Activated T-cell treated with anti-CD3 and anti-CD28 coated beads for 48 hours (primary cell): ENCODE data around the gene HIVEP3.

Experiments used
- DNase-seq: peaks from one replicate; pipeline ENCODE4 v3.0.0-alpha.2; 2020; ENCODE audit warnings: low read depth

Gene HIVEP3

DNA sequence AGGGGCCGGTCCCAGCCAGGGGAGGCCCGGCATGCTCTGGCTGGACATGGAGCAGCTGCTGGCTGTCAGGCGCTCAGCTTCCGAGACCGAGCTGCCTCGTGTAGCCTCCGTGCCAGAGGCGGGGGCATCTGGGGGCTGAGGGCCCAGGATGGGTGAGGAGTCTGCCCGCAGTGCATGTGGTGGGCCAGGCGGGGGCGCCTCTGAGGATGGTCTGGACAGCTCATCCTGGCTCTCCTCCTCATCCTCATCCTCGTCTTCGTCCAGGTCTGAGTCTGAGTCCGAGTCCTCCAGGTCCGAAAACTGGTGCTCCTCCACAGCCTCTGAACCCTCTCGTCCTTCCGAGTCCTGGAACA, 405.4 kb downstream of the HIVEP3 start:
- no peak for DNase-seq

DNA sequence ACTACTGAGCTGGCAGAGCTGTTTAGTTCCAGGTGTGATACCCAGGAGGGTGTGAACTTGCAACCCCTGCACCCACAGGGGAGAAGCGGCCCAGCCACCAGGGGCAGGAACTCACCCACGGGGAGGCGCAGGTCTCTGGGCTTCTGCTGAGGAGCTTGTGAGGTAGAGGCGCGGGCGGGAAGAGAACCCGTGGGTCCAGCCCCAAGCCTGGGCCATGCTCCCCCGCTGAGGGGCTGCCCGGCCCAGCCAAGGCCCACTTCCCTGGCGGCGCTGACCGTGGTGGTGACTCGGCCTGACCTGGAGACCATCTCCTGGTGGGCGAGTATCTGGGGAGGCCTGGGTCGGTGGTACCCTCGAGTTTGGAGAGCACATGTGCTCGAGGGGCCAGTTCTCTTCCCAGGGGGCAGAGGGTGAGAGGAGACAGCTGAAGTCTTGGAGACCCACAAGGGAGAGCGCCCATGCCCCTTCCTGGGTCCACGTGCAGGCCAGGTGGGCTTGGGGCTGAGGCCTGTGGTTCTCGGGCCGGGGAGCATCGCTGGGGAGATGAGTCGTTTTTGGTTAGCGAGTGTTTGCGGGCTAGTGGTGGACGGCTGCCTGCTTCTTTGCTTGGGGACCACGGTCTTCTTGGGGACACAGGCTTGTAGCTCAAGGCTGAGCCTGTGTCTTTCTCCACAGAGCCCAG, 405.9 kb downstream of the HIVEP3 start:
- DNase-seq: no peak

- no peak for DNase-seq
Observed at GRCh38 chr1:41511239-41511540, 407.5 kb downstream of the HIVEP3 start.

DNA sequence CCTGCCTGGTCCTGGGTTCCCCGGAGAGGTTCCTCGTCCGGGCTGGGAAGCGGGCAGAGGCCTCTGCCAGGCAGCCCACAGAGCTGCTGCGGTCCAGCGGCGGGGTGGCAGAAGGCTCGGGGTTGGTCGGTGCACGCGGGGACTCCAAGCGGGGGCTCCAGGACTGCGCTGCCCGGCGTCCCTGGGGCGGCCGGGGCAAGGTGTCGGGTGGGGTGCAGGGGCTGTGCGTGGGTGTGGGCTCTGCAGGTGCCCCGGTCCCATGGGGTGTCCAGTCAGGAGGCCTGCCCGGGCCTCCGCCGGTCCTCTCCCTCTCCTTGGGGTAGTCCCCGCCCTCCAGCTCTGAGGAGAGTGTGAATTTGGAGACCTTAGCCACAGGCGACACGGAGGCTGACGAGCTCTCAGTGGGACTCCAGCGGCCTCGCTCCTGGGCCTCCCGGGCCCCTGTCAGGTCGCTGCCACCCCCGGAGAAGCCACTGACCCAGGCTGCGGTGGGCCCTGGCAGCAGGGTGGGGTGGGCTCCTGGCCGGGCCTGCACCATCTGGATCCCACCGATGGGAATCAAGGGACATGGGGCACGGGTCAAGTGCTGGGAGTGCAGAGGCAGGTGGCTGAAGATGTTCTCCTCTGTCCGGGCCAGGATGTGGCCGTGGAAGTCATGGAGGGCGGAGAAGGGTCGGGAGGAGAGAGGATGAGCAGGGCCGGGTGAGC, 408.0 kb downstream of the HIVEP3 start:
- no peak for DNase-seq

GRCh38 chr1:41509270-41509671, 409.5 kb downstream of the HIVEP3 start:
- no peak for DNase-seq

DNA sequence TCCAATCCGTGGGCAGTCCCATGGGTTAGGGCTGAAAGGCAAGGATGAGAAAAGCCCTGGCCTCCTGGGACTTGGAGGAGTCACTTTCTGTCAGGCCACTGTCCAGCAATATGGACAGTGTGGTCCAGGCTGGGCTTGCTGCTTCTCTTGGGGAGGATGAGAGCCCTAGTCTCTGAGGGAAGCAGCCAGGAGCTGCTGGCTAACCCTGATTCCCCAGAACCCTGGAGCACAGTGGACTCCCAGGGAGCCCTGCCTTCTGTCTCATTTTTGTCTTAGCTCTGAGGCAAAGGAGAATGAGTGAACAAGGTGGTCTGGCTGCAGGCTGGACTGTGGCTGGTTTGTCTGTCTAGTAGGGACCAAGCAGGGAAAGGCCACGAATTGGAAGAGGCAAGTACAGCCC, 410.4 kb downstream of the HIVEP3 start:
- no peak for DNase-seq

DNA sequence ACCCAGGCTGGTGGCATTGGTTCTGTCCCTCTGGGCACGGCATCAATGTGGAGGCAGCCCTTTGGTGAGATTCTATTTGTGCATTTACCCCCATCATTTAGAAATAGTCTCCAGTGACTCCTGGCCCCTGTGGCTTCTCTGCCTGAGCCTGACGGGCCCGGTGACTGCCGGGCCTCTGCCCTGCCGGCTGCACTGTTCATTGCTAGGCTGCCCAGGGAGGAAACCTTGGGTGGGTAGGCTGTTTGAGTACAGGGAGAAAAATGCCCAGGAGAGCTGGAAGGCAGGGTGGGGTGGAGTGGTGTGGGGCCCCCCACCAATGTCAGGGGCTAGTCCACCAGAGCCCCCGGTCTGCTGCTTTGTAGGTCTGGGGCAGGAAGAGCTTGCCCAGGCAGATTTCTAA, 410.9 kb downstream of the HIVEP3 start:
- no peak for DNase-seq

GRCh38 chr1:41507110-41507720, 411.5 kb downstream of the HIVEP3 start:
- DNase-seq: no peak

DNA sequence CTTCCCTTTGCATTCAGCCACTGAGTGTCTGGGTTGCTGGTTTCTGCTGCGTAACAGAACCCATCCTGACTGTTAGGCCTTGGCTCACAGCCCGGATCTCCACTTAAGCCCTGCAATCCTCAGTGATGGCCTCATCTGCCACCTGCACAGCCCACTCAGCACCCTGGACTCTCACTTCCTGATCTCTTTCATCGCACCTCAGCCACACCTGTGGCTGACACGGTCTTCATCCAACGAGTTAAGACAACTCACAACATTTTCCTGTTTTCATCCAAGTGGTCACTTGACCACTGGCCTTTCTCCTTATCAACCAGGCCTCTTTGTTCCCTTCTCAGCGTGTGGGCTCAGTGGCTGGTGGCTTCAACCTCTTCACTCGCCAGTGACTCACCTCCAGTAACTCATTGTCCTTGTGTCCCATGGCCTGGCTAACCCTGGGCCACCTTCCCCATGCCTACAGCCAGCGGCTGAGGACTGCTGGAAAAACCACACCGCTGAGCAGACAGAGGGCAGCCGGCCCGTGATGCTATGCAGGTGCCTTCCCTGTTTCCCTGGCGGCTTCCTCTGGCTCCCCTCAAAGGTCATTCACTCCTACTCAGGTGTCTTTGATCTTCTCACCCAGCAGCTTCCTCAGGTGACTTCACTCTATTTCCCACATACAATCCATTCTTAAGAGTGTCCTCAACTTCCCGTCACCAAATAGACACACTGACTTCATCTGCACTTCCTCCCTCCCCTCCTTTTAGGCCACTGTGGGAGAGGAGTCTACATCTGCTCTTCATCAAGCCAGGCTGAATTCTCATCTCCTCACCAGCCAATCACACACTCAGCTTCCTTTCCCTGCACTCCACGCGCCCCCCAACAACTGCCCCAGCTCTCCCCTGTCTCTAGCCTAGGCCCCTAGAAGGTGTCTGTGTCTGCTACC, 414.3 kb downstream of the HIVEP3 start:
- no peak for DNase-seq

- no peak for DNase-seq
Observed at GRCh38 chr1:41503538-41504113, 415.1 kb downstream of the HIVEP3 start.

GRCh38 chr1:41502912-41503311, 415.8 kb downstream of the HIVEP3 start:
- DNase-seq: no peak

- DNase-seq: no peak
Observed at GRCh38 chr1:41501581-41501980, 417.1 kb downstream of the HIVEP3 start.

DNA sequence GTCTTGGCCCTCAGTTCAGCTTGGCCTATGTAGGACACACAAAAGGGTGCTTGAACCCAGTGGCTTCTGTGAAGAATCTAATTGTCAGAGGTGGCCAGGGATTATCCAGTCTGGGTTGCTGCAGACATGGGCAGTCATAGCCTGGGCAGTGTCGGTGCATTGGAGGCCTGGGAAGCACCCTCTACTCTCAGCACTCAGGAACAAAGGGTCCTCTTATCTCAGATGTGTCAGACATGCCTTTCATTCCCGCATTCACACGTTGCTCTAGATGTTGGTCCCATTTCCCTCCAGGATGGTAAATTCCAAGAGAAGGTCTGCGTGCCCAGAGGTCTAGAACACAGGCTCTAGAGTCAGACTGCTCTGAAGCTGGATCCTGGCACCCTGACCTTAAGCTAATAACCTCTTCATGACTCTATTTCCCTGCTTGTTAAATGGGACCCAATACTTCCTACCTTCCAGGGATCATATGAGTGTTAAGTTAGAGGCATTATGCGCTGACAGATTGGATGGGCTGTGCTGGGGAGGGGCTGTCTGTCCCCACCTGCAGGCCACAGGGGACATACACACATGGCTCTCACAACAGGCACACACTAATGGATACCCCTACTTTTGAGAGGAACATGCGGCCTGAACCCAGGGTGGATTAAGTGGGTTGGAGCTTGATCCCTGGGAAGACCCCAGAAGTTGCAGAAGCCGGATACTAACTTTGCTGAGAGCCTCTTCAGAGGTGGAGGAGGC, 417.8 kb downstream of the HIVEP3 start:
- no peak for DNase-seq

DNA sequence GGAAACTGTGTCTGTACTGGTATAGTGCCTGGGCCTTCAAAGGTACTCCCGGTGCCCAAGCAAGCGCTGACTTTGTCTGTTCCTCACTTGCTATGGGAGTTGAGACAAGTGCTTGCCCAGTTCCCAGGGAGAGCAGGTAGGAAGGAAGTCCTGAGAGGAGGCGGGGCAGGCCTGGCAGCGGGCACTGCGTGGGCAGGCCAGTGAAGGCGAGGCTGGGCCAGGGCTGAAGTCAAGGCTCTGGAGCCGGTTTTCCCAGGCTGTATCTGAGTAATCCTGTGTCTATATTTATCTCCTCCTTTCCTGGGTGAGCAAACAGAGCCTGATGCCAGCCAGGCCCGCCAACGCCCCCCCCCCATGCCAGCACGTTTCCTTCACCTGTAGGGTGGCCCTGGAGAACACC, 418.3 kb downstream of the HIVEP3 start:
- no peak for DNase-seq

DNA sequence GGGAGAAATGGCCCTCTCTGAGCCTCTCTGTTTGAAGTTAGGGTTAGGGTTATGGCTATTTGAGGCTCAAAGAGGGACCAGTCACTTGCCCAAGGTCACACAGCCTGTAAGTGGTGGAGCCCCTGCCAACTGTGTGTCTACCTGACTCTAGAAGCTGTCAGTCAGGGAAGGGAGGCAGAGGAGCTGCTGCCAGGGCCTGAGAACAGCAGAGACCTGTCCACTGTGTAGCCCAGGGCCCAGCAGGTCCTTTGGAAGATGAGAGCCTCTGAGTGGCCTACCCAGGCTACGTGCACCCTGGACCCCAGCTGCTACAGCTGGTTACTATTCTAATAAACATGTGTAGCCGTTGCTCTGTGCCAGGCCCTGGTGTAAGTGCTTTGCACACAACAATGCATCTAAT, 419.1 kb downstream of the HIVEP3 start:
- DNase-seq: no peak

- no peak for DNase-seq
Observed at GRCh38 chr1:41498804-41499203, 419.9 kb downstream of the HIVEP3 start.

GRCh38 chr1:41498391-41498790, 420.3 kb downstream of the HIVEP3 start:
- DNase-seq: no peak

GRCh38 chr1:41497461-41498030, 421.2 kb downstream of the HIVEP3 start:
- DNase-seq: no peak

GRCh38 chr1:41497056-41497440, 421.7 kb downstream of the HIVEP3 start:
- DNase-seq: no peak

DNA sequence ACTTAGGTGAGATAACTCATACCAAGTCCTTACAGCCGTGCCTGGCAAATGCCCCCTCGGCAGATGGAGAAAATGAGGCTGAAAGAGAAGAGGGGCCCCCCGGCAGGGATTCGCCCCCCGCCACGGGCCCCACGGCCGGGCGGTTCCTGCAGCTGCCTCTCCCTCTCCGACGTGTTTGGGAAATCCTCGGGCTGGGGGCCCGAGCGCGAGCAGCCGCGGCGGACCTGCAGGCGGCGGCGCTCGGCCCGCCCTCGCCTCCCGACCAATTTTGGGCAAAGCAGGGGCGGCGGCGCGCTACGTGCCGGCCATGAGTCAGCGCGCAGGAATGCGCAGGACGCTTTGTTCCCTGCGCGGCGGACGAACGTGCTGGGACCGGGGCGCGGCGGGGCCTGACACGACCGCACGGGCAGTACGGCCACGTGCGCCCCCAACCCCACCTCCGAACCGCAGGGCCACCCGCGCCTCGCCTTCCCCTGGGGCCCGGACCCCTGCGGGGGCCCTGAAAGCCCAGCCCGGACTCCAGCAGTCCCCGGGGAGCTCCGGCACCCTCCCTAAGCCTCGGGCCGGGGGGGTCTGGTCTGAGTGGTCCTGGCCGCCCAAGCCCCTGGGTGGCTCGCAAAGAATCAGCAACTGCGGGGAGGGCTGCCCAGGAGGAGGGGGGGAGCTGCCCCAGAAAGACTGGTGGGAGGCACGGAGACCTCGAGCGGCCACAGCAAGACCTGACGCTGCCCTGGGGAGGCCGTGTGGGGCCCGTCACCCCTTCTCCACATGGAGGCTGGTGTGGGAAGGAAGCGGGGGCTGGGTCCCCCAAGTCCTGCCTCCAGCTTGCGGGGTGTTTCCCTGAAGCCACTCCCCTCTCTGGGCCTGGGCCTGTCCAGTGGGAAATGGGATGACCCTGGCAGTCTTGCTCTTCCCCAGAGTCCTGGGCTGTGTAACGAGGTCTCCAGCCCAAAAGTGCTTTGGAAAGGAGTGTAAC, 422.4 kb downstream of the HIVEP3 start:
- peak; percentile 72 for DNase-seq
